Right ventricle myocardium inferior (tissue), 1 donor: ENCODE measurements around the gene SASH1. TPM values are rescaled to one million over a fixed set of nuclear protein-coding genes. Genes with fewer than 3 reads are reported as not detected.
"Not testable (repeated sequence)": the region's sequence is repeated elsewhere in the genome, so short reads cannot be mapped to it uniquely, and the experiment has no call there.

Experiments
- ATAC-seq: fragments of 200-7000 bp; cut with Tn5 transposase; one replicate; pipeline ENCODE4 v1.9.1; 2020; ENCODE audit warnings: mild to moderate bottlenecking, moderate library complexity
- DNase-seq: peaks from one replicate; pipeline ENCODE4 v3.0.0; 2021; ENCODE audit errors: missing footprints
- intact Hi-C: fragments of 100-400 bp; cut with DNase I; formaldehyde crosslinking; loops from one replicate; pipeline ENCODE4 v1.11.0; 2022
- total RNA-seq: library from RNA; stranded (reverse); fragmentation: NEBNext Ultra II Directional; extraction: Animal tissue kit (Norgen Biotek cat#: 25700); gene quantifications from one replicate; pipeline ENCODE4 v1.2.1, GENCODE V29; 2021
- donor health status: DM: no; HTN: yes; CAD: no; lungs with severe emphysema.

The SASH1 gene
- total RNA-seq, 1 donor from 2014 or later: 36.8 TPM

DNA sequence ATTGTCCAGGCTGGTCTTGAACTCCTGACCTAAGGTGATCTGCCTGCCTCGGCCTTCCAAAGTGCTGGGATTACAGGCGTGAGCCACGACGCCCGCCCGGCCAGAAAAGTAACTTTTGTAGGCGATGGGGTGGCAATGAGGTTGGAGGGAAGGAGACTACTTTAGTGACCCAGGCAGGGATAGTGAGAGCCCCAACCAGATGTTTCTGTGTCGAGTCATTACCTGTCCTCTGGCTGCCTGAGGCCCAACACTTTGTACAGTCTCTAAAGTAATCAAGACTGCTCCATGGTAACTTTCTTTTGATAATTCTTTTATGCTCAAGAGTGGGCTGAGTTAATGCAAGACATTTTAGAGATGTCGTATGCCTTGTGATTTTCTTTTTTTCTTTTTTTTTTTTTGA lies 6.8 kb downstream of the SASH1 start:
- no peak for DNase-seq
- intact Hi-C loops: loop anchor here (10.0 kb wide), 1 partner anchor 165 kb away; no protein-coding TSS in a partner anchor
- no peak for ATAC-seq

- intact Hi-C loops: no loop called here
- ATAC-seq: no peak
- no peak for DNase-seq
Observed at GRCh38 chr6:148351309-148351708, 8.7 kb downstream of the SASH1 start.

DNA sequence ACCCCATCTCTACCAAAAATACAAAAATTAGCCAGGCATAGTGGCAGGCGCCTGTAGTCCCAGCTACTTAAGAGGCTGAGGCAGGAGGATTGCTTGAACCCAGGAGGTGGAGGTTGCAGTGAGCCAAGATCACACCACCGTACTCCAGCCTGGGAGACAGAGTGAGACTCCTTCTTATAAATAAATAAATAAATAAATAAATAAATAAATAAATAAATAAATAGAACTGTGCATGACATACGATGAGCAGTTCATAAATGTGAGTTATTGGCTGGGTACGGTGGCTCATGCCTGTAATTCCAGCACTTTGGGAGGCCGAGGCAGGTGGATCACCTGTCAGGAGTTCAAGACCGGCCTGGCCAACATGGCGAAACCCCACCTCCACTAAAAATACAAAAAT lies 9.8 kb downstream of the SASH1 start:
- DNase-seq, ATAC-seq, intact Hi-C loops: not testable (repeated sequence)

GRCh38 chr6:148358196-148358785 lies 15.7 kb downstream of the SASH1 start:
- DNase-seq (no peak), ATAC-seq (peak; percentile 90)
- intact Hi-C loops: no loop called here

DNA sequence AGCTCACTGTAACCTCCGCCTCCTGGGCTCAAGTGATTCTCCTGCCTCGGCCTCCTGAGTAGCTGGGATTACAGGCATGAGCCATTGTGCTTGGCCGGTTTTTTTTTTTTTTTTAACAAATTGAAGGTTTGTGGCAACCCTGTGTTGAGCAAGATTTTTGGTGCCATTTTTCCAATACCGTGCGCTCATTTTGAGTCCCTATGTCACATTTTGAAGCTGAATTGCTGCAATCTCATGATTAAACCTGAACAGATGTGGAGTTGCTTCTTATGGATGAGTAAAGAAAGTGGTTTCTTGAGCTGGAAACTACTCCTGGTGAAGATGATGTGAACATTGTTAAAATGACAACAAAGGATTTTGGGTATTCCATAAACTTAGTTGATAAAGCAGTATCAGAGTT lies 16.6 kb downstream of the SASH1 start:
- intact Hi-C loops: no loop called here
- ATAC-seq (no peak), DNase-seq (no peak)

DNA sequence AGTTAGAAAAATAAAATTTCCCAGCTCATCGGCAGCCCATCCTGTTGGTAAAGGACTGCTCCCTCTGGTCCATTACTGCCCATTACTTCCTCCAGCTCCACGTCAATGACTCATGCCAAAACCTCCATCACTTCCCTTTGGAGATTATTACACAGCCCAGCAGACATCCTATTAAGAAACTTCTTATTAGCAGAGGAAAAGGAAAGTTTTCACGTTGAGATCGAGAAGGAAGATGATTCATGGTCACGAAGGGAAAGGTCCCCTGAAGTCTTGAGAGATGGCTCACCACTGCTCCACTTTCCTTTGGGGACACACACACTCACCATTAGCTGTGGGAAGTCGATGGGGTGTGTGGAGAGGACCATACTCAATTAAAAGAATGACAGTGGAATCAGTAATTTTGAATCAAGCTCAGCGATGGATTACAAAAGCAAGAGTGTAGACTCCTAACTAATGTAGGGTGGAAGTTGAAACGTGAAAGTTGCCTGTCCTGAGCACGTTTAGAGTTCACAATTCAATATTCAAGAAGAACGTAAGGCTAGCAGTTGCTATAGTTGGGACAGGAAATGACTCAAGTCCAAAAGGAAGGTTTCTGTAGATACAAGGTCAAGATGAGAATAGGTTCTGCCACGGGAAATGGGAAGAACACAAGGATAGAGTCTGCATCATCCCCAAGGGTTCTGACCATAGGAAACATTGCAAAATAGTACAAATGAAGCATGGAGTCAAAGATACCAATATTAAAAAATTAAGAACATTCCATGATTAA lies 21.6 kb downstream of the SASH1 start:
- intact Hi-C loops: loop anchor here (5.0 kb wide), 1 partner anchor 33 kb away; no protein-coding TSS in a partner anchor
- ATAC-seq: peak; percentile 60
- no peak for DNase-seq

GRCh38 chr6:148365041-148365440 lies 22.4 kb downstream of the SASH1 start:
- DNase-seq (no peak), ATAC-seq (no peak)
- intact Hi-C loops: loop anchor here (5.0 kb wide), 2 partner anchors 77 to 97 kb away; no protein-coding TSS in a partner anchor

DNA sequence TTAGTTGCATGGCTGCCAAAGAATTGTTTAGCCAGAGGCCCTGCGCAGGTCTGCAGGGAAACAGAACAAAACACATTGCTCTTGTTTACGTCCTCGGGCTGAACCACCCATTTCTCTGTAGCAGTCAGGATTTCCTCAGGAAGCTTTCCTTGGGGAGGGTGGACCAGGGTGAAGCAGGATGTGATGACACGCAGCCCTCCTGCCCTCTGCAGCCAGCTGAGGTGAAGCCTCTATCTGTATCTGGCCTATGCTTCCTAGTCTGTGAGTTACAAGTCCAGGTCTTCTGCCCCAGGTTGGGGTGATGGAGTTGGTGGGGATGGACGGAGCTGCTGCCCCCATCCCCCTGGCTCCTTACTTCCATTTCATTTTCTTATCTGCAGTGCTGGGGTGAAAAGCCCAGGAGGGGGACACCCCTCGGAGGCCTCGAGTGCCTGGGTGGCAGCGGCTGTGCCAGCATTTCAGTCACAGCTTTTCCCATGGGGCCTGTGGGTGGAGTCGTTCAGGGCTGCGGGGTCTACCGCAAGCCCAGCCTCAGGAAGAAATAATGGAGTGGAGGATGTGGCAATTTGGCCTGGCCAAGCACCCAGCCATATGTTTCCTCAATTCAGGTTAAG lies 24.9 kb downstream of the SASH1 start:
- intact Hi-C loops: loop anchor here (5.0 kb wide), 2 partner anchors 75 to 95 kb away; no protein-coding TSS in a partner anchor
- peak; percentile 81 for ATAC-seq
- peak; percentile 80 for DNase-seq

- intact Hi-C loops: no loop called here
- no peak for ATAC-seq
- DNase-seq: no peak
Observed at GRCh38 chr6:148370176-148370575, 27.5 kb downstream of the SASH1 start.

GRCh38 chr6:148374040-148374774 lies 31.6 kb downstream of the SASH1 start:
- intact Hi-C loops: no loop called here
- no peak for ATAC-seq
- DNase-seq: no peak

DNA sequence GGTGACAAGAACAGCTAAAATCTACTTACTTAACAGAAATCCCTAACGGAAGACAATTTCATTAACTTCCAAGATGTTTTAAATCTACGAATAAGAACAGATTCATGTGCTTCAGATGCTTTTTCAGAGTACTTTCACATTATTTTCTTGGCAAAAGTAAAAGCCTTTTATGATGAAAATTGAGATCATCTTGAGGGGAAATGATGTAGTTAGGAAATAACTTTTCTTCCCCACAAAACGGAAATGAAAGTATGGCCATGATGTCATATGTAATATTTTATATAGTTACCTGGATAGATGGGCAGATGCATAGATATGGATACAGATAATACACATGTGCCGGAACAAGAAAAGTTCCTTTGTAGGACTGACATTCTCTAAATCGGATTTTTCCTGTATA lies 32.8 kb downstream of the SASH1 start:
- intact Hi-C loops: no loop called here
- DNase-seq (no peak), ATAC-seq (no peak)

DNA sequence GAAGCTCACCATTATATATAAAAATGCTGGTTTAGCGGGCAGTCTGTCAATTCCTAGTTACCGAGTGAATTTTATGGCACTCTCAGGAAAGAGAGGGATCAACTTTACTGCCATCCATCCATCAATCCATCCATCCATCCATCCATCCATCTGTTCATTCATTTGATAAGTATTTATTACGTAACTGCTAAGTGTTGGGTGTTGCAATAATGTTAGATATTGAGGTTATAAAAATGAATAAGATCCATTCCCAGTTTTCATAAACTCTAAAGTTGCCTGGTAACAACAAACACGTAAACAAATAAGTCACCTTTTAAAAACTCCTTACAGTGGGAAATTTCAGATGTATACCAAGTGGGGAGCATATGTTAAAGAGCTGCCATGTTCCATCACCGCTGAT lies 36.8 kb downstream of the SASH1 start:
- DNase-seq (no peak), ATAC-seq (no peak)
- intact Hi-C loops: no loop called here

GRCh38 chr6:148379966-148380713 lies 37.5 kb downstream of the SASH1 start:
- ATAC-seq: no peak
- no peak for DNase-seq
- intact Hi-C loops: no loop called here

DNA sequence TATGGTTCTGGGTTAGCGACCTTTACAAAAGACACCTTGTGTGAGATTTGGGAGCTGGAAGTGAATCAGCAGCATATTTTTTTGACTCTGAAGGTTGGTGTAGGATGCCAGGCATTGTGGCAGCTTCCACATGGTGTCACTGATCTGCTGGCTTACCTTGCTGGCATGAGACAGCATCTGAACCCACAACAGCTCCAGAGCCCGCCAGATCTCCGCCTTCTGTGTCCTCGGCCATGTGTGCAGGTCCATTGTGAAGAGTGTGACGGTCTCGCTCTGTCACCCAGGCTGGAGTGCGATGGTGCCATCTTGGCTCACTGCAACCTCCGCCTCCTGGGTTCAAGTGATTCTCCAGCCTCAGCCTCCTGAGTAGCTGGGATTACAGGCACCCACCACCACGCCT lies 39.4 kb downstream of the SASH1 start:
- ATAC-seq, intact Hi-C loops, DNase-seq: not testable (repeated sequence)

GRCh38 chr6:148382861-148383260 lies 40.2 kb downstream of the SASH1 start:
- intact Hi-C loops: no loop called here

GRCh38 chr6:148383658-148384368 lies 41.2 kb downstream of the SASH1 start:
- DNase-seq: no peak
- intact Hi-C loops: no loop called here
- ATAC-seq: no peak

More at GRCh38 chr6:148382861-148383260, 40.2 kb downstream of the SASH1 start:
- DNase-seq (no peak), ATAC-seq (no peak)

- no peak for ATAC-seq
- intact Hi-C loops: no loop called here
- no peak for DNase-seq
Observed at GRCh38 chr6:148385379-148385778, 42.7 kb downstream of the SASH1 start.

GRCh38 chr6:148388521-148388920 lies 45.9 kb downstream of the SASH1 start:
- no peak for DNase-seq
- ATAC-seq: peak; percentile 46
- intact Hi-C loops: no loop called here
